COLO829 (cell line): ENCODE measurements around the gene MYO16.

Source experiments
- DNase-seq: peaks from one replicate; pipeline ENCODE4 v3.0.0; 2012; ENCODE audit warnings: low spot score

Gene MYO16

GRCh38 chr13:109243311-109243951 lies 614.0 kb downstream of the MYO16 start:
- DNase-seq = peak; percentile 40

GRCh38 chr13:109244566-109244965 lies 615.2 kb downstream of the MYO16 start:
- no peak for DNase-seq

DNA sequence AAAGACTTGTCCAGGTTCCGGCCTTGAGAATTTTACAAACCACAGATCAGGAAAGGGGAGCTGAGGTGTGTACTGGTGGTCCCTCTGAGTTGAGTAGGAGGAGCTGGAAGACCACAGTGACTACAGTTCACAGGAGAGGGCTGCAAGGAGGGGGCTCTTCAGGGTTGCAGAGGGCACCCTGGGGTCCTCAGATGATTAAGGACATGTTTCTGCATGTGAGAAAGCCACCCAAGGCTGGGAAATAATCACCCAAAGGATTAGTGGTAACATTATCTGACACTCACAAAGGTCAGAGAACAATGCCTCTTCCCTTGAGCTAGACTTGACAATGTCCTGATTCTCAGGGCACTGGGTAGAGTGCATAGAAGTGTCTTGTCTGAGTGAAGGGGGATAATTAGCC lies 616.6 kb downstream of the MYO16 start:
- no peak for DNase-seq

DNA sequence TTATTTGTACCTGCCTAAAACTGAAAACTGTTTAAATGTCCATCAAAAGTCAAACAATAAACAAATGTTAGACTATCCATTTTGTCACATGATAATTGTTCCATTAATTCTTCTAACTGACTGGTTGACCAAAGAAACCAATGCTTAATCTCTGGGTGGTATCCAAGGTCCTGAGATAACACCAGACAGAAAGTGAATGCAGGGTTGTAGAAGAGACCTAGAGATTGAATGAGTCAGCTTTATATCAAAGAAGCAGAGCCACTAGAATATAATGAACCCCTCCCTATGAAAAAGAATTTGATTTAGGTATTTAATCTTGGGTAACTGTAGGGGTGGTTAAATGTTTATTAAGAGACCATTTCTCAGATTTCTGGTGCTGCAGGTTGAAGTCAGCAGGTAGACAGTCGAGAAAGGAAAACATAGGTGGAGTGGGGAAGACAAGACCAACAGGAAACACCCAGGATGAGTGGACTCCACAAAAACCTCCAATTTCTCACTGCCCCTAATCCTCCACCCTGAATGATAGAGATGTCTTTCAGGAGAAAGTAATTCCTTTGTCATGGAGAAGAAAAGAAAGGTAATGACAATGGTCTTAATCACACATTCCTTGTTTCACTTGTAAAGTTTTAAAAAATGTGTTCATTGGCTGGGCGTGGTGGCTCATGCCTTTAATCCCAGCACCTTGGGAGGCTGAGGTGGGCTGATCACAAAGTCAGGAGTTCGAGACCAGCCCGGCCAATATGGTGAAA lies 620.5 kb downstream of the MYO16 start:
- DNase-seq = peak; percentile 23

GRCh38 chr13:109251956-109252355 lies 622.5 kb downstream of the MYO16 start:
- no peak for DNase-seq

DNA sequence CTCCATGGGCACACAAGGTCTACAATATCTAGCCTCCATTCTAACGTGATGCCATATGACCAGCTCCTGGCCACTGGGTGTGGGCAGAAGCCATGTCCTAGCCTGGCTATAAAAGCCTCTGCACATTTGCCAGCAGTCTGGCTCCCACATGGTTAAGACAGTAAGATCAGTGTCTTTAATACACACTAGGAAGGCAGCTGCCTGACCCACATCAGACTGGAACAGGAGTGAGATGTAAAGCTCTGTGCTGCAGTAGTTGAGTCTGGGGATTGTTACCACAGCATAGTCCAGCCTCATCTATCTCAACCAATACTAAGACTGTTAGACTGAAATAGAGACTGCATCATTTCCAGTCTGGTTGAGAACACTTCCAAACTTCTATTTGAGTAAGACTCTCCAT lies 623.9 kb downstream of the MYO16 start:
- no peak for DNase-seq

DNA sequence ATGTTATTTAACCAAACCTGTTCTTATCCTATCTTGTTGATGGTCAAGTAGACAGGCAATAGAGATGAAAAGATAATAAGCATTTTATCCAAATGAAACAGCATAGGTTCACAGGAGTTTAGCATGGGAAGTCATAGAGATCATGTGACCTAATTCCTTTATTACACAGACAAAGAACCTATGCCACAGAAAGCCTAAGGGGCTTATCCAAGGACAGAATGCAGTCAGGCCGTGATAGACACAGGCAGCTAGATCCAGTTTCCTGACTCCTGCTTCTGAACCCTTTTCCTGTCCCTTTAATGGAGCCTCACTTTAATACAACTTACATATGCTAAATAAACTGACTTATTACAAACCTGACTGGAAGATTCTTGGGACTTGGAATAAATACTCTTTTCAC lies 624.9 kb downstream of the MYO16 start:
- no peak for DNase-seq

GRCh38 chr13:109255141-109255856 lies 625.9 kb downstream of the MYO16 start:
- DNase-seq = no peak

DNA sequence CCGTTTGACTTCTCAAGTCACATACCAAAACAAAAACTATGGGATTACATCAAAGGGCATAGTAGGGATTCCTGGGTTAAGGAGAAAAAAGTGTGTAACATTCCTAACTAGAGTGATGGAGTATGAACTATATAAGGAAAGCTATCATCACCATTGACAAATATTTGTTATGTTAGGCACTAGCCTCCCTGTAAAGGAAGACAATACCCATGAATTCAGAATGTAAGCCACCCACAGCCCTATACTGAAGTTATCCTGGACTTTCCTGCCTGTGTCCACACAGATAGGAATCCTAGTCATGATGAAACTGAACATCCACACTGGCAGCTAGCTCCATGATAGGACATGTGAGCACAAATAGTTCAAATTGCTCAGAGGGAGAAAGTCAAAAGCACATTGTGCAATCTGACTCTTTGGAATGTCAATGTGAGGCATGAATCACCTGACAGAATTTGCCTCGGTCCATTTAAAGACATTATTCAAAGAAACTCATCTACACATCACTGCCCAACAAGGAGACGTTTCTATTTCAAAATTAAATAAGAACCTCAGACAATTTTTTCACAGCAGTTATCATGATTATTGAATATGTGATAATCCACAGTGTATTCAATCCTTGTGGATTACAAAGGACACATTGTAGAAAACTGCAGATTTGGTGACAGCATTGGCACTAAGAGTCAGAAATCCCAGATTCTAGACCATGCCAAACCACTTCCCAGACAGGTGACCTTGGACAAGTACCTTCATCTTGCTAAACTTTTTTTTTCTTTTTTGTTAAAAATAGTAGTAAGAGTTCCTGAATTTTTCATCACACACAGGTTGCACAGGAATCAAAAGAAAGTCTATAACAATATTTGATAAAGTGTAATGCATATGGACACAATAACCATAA lies 627.7 kb downstream of the MYO16 start:
- DNase-seq = peak; percentile 69
